NCI-H446 (cell line): ENCODE results near the gene RALGPS1.
A peak's percentile ranks its signal among the peaks of the same experiment; 100 is the strongest.

Experiments used
- DNase-seq, 2 experiments: peaks; one replicate each; lab custom pipeline; 2025; lab: John Stamatoyannopoulos, UW

The RALGPS1 gene

DNA sequence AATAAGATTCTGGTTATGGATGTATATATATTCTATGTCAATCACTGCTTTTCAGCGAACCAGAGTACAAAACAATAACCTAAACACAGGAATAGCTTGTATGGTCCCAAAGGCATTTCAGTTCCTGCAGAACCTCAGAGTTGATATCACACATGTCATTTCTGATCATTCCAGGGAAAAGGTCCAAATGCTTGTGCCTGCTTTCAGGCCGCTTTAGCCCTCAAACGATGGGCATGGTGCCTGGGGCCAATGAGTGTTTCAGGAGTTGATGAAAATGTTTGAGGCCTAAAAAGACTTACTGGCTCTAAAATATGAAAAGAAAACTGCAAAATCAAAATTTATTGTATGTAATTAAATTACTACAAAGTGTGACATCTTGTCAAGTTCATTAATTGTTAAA, 185.1 kb downstream of the RALGPS1 start:
- DNase-seq, result no peak

- DNase-seq, result no peak
These were observed 187.6 kb downstream of the RALGPS1 start for GRCh38 chr9:127102176-127102575.

GRCh38 chr9:127102788-127103187, 188.2 kb downstream of the RALGPS1 start:
- no peak for DNase-seq

- peak in 1 of 2 experiments; percentile 9 for DNase-seq
These were observed 190.2 kb downstream of the RALGPS1 start for GRCh38 chr9:127104581-127105311.

- DNase-seq, result no peak
These were observed 191.4 kb downstream of the RALGPS1 start for GRCh38 chr9:127105805-127106465.

DNA sequence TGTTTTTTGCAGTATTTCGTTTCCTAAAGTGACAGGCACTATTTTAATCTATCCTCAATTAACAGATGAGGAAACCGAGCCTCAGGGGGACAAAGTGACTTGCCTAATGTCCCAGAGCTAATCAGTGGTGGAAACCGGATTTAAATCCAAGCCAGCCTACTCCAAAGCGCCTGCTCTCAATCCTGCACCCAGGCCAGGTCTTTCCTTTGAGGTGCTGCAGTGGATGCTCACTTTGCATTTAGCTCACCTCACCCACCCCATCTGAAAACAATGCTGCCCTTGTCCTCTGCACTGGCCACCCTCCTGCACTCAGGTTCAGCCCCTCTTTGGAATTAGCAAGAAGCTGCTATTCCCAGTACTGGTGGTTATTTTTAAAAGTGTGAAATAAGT, 191.9 kb downstream of the RALGPS1 start:
- DNase-seq, result no peak

- no peak for DNase-seq
These were observed 192.8 kb downstream of the RALGPS1 start for GRCh38 chr9:127107171-127107928.

DNA sequence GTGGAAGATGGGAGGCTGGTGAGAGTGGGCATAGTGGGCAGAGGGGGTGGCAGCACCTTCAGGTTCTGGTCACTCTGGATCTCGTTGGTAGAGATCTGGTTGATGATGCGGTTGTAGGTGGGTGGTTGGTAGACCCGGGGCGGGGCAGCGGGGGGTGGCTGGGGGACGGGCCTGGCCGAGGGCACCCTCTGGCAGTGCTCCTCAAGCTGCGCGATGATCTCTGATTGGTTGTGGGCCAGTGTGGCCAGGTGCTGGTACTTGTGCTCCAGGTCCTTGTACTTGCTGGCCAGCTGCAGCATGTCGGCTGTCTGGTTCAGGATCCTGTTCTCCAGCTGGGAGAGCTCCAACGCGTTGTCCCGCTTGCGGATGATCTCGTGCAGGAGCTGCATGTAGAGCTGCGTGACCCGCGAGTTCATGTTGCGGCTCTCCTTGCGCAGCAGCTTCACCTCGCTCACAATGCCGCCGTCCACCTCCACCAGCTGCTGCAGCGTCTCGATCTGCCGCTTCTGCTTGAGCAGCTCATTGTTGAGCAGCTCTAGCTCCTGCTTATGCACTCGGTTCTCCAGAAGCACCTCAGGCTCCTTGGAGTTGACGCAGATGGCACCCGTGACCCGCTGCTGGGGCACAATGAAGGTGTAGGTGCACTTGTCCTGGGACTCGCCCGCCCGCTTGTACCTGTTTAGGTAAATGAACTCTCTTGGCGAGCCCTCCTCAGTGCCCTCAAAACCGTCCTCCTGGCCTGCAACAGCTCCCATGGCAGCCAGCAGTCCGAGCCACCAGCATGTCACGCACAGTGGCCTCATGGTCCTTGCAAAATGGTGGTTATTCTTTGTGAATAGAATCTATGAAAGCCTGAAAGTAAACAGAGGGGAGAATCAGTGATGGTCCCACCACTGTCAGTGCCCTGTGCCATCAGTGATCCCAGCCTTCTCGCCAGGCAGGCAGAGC, 193.6 kb downstream of the RALGPS1 start:
- DNase-seq, result no peak

- no peak for DNase-seq
These were observed 194.7 kb downstream of the RALGPS1 start for GRCh38 chr9:127109212-127109711.

- no peak for DNase-seq
These were observed 197.5 kb downstream of the RALGPS1 start for GRCh38 chr9:127112056-127112455.

DNA sequence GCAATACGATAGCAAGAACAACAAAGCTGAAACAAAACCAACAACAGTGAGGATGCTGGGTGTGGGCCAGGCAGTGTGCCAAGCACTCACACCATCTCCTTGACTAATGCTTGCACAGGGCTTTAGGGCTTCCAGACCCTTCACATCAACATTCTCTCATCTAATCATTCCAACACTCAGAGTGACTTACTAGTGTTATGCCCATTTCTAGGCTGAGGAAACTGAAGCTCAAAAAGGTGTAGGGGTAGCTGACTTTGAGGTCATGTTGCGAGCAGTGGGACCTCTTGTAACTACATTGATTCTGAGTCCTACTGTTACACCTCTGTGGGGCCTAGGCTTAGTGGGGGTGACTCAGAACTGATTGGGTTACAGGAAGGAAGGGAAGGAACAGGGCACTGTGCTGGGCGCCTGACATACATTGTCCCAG, 198.2 kb downstream of the RALGPS1 start:
- no peak for DNase-seq

DNA sequence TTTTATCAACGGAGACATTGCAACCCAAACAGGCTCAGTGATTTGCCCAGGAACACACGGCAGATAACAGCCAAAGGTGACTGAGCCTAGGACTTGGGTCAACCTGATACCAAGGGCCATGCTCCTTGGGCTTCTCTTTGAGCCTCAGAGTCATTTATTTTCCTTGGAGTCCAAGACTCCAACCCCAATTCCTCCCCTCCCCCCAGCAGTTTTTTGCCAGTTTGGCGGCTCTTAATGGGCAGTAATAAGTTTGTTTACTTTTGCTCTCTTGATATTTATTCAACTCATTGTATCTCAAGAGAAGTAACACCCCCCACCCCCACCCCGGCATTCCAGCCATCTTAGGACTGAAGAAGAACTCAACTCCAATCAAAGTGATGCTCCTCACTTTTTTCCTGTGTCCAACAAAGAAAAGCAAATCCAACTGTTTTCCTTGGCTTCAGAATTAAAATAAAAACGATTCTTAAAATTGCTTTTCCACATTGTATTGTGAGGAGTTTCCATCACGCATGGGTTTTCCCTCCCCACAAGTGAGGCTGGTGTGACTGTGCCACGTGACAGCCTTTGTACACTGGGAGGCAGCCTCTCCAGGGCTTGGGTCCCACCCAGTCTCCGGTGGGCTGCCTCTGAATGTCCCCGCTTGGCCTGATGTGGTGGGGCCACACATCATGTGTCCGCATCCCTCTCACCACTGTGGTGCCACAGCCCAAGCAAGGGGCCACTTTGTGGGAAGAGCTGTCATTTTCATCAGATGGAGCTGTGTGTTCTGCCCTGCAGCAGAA, 198.8 kb downstream of the RALGPS1 start:
- DNase-seq, result no peak

DNA sequence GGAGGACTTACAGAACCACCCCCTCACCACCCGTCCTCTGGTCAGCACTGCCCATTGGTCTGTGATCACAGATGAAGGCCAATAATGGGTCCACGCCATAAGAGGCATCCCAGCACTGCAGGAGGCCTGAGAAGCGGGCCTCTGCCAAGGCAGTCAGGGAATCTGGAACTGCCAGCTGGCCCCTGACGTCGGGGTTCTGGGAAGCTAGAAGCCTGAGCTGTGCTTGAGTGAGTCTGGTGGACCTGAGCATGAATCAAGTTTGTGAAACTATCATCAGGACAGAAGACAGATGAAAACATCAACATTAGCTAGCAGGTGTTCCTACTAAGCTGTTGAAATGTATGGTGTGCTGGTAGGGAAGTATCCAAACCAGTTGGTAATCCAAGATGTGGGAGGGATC, 200.0 kb downstream of the RALGPS1 start:
- DNase-seq, result peak in 1 of 2 experiments; percentile 12

DNA sequence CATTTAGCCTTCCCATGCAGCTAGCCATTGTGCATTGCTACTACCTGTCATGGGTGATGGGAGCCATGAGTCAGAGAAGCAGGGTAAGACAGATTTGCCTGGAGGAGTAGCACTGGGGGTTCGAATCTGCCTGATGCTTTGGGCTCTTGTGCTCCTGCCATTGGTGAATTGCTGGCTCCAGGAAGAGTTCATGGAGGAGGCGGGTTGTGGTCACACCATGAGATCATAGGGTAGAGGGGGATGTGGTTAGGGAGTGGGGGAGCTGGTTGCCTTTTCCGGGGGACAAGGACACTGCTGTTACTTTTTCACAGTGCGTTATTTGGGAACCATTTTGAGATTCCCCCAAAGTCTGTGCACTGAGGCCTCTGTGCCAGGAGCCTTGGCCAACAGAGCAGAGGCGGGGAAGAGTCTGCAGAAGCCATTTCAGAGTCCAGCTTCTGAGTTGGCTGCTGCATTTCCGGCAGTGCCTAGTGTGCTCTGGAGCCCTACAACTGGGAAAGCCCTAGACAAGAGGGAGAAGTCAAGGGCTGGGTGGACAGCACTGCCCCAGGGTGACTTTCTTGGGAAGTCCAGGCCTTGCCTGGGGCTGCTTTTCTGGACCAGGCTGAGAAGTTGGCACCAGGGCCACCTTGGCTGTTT, 201.6 kb downstream of the RALGPS1 start:
- no peak for DNase-seq

DNA sequence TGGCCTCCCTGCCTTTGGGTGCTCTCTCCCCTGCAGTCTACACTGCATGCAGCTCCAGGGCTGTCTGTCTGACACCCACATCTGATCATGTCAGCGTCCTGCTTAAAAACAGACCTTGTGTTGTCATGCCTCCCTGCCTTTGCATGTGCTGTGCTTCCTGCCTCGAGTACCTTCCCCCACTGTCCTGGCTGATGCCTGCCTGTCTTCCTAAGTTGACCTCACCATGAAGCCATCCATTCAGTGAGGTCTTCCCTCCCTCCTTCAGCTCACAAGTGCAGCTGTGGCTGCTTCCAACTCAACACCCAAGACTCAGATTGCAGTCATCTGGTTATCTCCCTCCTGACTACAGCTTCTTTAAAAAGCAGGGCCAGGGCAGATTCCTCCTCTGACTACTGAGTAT, 202.4 kb downstream of the RALGPS1 start:
- no peak for DNase-seq

GRCh38 chr9:127117801-127118200, 203.2 kb downstream of the RALGPS1 start:
- DNase-seq, result no peak

DNA sequence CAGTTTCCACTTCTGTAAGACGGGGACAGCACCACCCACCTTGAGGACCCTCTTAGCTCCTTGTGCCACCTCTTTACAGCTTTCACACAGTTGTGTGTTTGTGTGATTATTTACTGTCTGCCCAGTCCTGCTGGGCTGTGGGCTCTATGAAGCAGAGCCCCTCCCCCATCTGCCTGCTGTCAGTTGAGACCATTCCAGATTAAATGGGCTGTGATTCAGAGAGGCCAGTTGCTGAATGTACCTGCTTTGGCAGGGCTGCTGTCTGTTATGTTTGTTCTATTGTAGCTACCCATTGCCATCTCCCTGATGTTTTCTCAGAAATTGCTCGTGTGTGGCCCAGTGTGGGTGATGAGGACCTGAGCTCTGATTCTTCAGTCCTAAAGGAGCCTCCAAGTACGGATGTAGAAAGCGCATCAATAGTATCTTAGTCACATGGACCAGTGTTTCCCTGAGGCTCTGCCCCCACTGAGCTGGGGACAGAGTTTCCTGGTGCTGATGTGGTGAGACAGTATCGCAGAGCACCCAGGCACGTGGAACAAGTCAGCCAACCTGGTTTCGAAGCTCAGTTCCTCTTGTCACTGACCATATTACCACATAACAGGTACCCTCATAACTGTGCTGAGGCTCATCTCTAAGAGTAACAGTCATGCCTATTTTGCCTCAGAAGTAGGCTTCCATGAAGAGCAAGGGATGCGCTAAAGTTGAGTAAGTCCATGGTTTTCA, 204.2 kb downstream of the RALGPS1 start:
- DNase-seq, result peak in 1 of 2 experiments; percentile 39

- no peak for DNase-seq
These were observed 204.7 kb downstream of the RALGPS1 start for GRCh38 chr9:127119320-127119709.

- no peak for DNase-seq
These were observed 207.1 kb downstream of the RALGPS1 start for GRCh38 chr9:127121628-127122175.
